ENCODE data around the gene CCDC127. TPM values are rescaled to one million over a fixed set of nuclear protein-coding genes. Genes with fewer than 3 reads are reported as not detected.
"Not testable (repeated sequence)": the region's sequence is repeated elsewhere in the genome, so short reads cannot be mapped to it uniquely, and the experiment has no call there.

CCDC127 gene, protein sequence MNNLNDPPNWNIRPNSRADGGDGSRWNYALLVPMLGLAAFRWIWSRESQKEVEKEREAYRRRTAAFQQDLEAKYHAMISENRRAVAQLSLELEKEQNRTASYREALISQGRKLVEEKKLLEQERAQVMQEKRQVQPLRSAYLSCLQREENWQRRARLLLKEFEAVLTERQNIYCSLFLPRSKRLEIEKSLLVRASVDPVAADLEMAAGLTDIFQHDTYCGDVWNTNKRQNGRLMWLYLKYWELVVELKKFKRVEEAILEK
- 1 to 10 TPM; 5.6 to 7.1 TPM for total RNA-seq

- DNase-seq (ENCODE audit: low spot score): peak; percentile 94
- Histone ChIP-seq H3K36me3 (peaks cover 11% of the 10 kb centered on the region), H3K4me1 (peaks cover 0 to 25% of the 10 kb centered on the region in 2 donors), H3K27ac (peak within 1 kb of the TSS; percentile 97 to 98), H3K4me3 (peak within 1 kb of the TSS; percentile 95 to 99)
- TF ChIP-seq, protein P1, sequence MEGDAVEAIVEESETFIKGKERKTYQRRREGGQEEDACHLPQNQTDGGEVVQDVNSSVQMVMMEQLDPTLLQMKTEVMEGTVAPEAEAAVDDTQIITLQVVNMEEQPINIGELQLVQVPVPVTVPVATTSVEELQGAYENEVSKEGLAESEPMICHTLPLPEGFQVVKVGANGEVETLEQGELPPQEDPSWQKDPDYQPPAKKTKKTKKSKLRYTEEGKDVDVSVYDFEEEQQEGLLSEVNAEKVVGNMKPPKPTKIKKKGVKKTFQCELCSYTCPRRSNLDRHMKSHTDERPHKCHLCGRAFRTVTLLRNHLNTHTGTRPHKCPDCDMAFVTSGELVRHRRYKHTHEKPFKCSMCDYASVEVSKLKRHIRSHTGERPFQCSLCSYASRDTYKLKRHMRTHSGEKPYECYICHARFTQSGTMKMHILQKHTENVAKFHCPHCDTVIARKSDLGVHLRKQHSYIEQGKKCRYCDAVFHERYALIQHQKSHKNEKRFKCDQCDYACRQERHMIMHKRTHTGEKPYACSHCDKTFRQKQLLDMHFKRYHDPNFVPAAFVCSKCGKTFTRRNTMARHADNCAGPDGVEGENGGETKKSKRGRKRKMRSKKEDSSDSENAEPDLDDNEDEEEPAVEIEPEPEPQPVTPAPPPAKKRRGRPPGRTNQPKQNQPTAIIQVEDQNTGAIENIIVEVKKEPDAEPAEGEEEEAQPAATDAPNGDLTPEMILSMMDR (IDR thresholded peaks at IDR 0.05): peak in 1 of 2 donors; percentile 68
- H3K27me3 ChIP-seq, H3K9me3 ChIP-seq: not testable (repeated sequence)
Measured at GRCh38 chr5:217494-218456, at the start of gene CCDC127, which contains the start of gene SDHA. Gene CCDC127 (minus strand): TSS chr5:218153. CDS start chr5:216849, 1,304 bp downstream. Gene SDHA (plus strand): TSS chr5:218320. CDS start chr5:218356, 36 bp downstream.

- no peak overlapping the region for H3K27ac ChIP-seq
- no peaks in the 10 kb centered on the region for H3K9me3 ChIP-seq
- no peaks in the 10 kb centered on the region for H3K27me3 ChIP-seq
- H3K36me3 ChIP-seq: peaks cover 25% of the 10 kb centered on the region
- H3K4me3 ChIP-seq: no peak overlapping the region
- H3K4me1 ChIP-seq: peaks cover 0 to 19% of the 10 kb centered on the region in 2 donors
- TF ChIP-seq, protein P1 (IDR thresholded peaks at IDR 0.05): no peak
- DNase-seq (ENCODE audit: low spot score): no peak
Measured at GRCh38 chr5:267716-268115, 49.8 kb upstream of the CCDC127 start.

DNA sequence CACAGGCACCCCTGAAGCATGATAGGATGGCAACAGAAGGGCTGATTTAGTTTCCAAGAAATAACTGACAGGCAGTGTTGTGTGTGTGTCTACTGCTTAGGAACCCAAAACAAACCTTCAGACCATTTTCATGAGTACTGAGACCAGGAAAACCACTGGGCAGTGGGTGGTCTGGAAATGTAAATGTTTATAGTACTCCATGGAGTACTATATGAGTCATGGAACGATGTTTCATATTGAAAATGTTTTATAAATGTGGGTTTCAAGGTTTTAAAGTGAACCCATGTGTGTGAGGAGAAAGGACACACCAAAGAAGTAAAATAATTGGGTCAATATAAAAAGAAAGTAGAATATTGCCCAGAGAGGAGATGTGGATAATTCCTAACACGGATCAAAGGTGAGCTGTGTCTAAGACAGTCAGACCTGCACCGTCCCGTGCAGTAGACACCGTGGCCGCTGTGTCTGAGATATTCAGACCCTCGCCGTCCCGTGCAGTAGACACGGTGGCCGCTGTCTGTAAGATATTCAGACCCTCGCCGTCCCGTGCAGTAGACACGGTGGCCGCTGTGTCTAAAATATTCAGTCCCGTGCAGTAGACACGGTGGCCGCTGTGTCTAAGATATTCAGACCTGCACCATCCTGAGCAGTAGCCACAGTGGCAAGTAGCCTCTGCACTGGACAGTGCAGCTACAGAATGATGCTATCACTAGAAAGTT lies 48.5 kb upstream of the CCDC127 start:
- not testable (repeated sequence) for H3K4me3 ChIP-seq; H3K27me3 ChIP-seq; DNase-seq (ENCODE audit: low spot score); H3K9me3 ChIP-seq; H3K27ac ChIP-seq
- H3K4me1 ChIP-seq: peaks cover 0 to 16% of the 10 kb centered on the region in 2 donors
- peaks cover 33% of the 10 kb centered on the region for H3K36me3 ChIP-seq

DNA sequence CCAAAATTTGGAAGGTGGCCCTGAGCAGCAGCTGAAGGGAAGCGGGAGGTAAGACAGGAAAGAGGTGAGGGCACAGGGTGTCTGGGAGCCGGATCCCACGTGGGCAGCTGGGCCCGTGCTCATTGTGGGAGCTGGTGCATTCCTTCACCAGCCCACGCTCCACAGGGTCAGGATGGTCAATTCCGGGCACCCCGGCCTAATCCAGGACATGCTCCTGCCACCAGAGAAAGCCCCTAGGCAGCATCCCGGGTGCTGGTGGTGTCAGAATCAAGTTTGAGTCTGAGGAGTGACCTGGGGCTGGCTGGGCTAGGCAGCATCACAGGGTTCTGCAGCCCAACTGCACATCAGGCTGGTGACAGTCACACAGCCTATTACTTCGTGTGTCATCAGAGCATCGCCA lies 46.4 kb upstream of the CCDC127 start:
- H3K36me3 ChIP-seq: peaks cover 36% of the 10 kb centered on the region
- no peaks in the 10 kb centered on the region for H3K9me3 ChIP-seq
- no peak for DNase-seq (ENCODE audit: low spot score)
- TF ChIP-seq, protein P1 (IDR thresholded peaks at IDR 0.05): no peak
- H3K27ac ChIP-seq: peak overlapping the region; percentile 66 to 73
- H3K4me1 ChIP-seq: peaks cover 0 to 9% of the 10 kb centered on the region in 2 donors
- no peak overlapping the region for H3K4me3 ChIP-seq
- no peaks in the 10 kb centered on the region for H3K27me3 ChIP-seq

DNA sequence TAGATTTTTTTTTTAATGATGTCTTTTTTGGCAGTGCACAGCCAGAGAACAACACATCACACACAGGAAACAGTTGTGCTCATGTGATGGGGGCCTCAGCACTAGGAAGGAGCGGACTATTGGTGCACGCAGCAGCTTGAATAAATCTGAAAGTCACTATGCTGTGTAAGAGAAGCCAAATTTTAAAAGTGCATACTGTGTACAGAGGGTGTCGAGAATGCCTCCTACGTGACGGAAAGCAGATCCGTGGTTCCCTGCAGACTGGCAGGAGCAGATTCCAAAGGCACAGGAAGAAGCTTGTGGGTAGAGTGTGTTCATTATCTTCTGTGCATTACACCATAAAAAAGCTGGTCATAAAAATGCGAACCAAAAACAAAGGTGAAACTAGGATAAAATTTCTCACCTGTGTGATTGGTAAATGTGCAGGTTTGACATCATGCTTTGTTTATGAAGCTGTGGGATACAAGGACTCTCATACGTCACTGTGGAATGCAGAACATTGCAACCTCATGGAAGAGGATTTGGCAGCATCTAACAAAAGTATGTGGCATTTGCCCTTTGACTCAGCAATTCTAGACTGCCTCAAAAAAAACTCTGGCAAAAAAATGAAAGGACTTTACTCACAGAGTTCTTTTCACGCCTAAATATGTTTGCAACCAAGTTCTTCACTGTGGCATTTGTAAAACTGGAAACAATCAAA lies 45.5 kb upstream of the CCDC127 start:
- H3K36me3 ChIP-seq: peaks cover 38% of the 10 kb centered on the region
- H3K4me3 ChIP-seq; H3K27me3 ChIP-seq; DNase-seq (ENCODE audit: low spot score); H3K4me1 ChIP-seq; H3K9me3 ChIP-seq: not testable (repeated sequence)
- H3K27ac ChIP-seq: peak overlapping the region; percentile 66 to 73

DNA sequence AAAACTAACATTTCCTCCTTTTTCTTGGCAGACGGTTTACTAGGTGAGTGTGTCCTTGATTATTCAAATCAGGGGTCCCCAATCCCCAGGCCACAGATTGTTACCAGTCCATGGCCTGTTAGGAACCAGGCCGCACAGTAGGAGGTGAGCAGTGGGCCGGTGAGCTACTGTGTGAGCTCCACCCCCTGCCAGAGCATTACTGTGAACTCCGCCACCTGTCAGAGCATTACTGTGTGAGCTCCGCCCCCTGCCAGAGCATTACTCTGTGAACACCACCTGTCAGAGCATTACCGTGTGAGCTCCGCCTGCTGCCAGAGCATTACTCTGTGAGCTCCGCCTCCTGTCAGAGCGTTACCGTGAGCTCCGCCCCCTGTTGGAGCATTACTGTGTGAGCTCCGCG lies 39.2 kb upstream of the CCDC127 start:
- H3K9me3 ChIP-seq: no peaks in the 10 kb centered on the region
- H3K4me1 ChIP-seq: no peaks in the 10 kb centered on the region
- no peak for DNase-seq (ENCODE audit: low spot score)
- no peaks in the 10 kb centered on the region for H3K27me3 ChIP-seq
- TF ChIP-seq, protein P1 (IDR thresholded peaks at IDR 0.05): no peak
- no peak overlapping the region for H3K4me3 ChIP-seq
- no peak overlapping the region for H3K27ac ChIP-seq
- H3K36me3 ChIP-seq: peaks cover 49% of the 10 kb centered on the region

DNA sequence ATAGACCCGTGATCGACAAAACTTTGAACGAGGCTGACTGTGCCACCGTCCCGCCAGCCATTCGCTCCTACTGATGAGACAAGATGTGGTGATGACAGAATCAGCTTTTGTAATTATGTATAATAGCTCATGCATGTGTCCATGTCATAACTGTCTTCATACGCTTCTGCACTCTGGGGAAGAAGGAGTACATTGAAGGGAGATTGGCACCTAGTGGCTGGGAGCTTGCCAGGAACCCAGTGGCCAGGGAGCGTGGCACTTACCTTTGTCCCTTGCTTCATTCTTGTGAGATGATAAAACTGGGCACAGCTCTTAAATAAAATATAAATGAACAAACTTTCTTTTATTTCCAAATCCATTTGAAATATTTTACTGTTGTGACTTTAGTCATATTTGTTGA lies 38.4 kb upstream of the CCDC127 start:
- H3K27me3 ChIP-seq; H3K9me3 ChIP-seq; H3K4me3 ChIP-seq; H3K27ac ChIP-seq; H3K4me1 ChIP-seq; DNase-seq (ENCODE audit: low spot score): not testable (repeated sequence)
- peaks cover 54% of the 10 kb centered on the region for H3K36me3 ChIP-seq

DNA sequence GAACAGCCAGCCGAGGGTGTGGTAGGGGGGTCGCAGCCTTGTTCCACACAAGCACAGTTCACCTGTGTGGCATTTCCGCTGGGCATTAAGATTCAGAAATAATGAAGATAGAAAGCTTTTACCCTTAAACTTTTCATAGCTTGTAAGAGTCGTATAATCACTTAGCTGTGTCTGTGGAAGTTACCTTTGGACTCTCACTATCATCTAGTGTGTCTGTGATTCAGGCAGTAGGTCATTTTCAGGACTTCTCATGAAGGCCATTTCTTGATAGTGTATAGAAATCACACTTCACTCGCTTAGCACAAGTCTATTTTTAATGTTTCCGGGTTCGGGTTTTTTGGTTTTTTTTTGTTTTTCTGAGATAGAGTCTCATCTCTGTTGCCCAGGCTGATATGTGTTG lies 37.2 kb upstream of the CCDC127 start:
- H3K4me3 ChIP-seq; H3K9me3 ChIP-seq; H3K4me1 ChIP-seq; H3K27me3 ChIP-seq; DNase-seq (ENCODE audit: low spot score); H3K27ac ChIP-seq: not testable (repeated sequence)
- peaks cover 64% of the 10 kb centered on the region for H3K36me3 ChIP-seq

- not testable (repeated sequence) for DNase-seq (ENCODE audit: low spot score); H3K4me1 ChIP-seq; H3K4me3 ChIP-seq; H3K27ac ChIP-seq; H3K27me3 ChIP-seq; H3K9me3 ChIP-seq
- peaks cover 70% of the 10 kb centered on the region for H3K36me3 ChIP-seq
Measured at GRCh38 chr5:254322-254721, 36.4 kb upstream of the CCDC127 start.

Measured in right atrium auricular region (tissue), 2 donors.